GM19397 (cell line): ENCODE data around the gene ZSCAN9.

ENCODE experiments used
- ATAC-seq: cut with Tn5 transposase; IDR thresholded peaks from one replicate; pipeline ENCODE4 v1.9.1; 2021; ENCODE audit warnings: mild to moderate bottlenecking, moderate library complexity; ENCODE audit not compliant: unreplicated experiment

The ZSCAN9 gene

DNA sequence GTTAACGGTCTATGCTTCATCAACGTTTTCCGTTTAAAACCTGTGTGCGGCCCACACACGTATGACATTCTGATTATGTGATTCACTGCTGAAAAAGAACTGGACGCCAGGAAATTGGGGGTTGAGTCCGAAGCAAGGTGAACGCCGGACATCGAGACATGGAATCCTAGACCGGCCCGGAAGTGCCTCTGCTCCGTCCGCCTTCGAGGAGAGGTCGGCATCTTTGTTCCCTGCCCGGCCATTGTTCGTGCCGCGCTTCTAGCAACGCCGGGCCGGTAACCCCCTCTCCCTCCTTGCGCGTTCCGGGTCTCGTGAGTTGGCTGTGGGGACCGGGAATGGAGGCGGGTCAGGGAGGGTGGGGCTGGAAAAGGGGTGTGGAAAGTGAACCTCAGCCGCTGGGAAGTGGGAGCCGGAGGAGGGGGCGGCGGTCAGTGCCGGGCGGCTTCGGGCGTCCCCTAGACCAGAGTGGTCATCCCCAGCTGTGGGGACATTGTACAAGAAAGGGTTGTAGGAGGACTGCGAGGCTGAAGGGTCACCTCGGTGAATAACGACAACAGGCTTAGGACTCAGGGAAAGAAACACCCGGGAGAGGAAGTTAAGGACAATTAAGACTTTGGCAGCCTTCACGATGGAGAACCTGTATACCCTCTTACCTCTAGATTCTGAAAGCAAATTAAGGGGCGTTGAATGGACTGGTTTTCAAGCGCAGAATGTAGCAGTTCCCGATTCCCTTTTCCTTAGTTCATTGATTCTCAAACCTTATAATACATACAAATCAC lies at the start of gene ZSCAN9:
TSS of gene ZSCAN9 (plus strand) at position 220 of the 779 bp plus-strand sequence. CDS start 1,810 bp downstream, outside the sequence.
- peak; percentile 89 for ATAC-seq

DNA sequence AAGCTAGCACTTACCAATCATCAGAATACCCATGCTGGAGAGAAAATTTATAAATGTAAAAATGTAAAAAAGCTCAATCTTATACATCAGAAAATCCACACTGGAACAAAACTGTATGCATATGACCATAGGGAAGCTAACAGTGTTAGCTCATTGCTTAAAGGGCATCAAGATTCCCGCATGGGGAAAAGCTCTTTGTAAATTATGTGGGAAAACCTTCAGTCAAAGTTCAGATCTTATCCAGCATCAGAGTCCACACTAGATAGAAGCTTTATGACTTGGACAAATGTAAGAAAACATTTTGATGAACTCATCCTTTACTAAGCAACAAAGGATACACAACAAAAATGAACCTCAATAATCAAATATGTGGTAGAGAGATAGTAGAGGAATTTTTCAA lies 48.7 kb upstream of the ZSCAN9 start:
- no peak for ATAC-seq

DNA sequence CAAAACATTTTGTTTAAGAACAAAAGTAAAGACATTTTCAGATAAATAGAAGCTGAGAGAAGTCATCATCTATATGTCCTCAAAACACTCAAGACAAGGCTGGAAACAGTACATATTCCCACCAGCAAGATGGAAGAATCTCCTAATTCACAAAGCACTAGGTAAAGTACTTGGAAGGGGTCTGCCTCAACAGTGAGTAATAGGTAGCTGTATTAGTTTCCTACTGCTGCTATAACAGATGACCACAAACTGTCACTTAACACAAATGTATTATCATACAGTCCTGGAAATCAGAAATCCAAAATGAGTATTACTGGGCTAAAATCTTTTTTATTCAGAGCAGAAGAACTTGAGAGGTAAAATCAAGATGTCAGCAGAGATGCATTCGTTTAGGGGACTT lies 42.8 kb upstream of the ZSCAN9 start:
- no peak for ATAC-seq

DNA sequence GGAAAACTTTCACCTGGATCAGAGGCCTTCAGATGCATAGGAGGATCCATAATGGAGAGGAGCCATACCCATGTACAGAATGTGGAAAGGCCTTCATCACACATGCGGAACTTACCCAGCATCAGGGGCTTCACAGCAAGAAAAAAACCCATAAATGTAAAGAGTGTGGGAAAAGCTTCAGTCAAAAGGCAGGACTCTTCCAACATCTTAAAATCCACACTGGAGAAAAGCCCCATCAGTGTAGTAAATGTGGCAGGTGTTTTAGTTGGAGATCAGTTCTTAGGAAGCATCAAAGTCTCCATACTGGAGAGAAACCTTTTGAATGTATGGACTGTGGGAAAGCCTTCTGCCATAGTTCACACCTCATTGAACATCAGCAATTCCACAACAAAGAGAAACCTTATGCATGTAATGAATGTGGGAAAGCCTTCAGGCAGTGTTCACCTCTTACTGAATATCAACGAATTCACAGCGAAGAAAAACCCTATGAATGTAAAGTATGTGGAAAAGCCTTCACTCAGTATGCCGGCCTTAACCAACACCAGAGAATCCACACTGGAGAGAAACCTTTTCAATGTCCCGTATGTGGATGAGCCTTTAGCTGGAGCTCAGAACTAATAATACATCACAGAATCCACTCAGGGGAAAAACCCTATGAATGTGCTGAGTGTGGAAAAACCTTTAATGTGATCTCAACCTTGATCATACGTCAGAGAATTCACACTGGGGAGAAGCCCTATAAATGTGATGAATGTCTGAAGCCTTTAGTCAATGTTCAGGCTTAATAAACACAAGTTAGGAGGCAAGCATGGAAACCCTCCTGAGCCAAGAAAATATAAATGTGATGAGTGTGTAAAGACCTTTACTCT lies 36.7 kb upstream of the ZSCAN9 start:
- no peak for ATAC-seq

DNA sequence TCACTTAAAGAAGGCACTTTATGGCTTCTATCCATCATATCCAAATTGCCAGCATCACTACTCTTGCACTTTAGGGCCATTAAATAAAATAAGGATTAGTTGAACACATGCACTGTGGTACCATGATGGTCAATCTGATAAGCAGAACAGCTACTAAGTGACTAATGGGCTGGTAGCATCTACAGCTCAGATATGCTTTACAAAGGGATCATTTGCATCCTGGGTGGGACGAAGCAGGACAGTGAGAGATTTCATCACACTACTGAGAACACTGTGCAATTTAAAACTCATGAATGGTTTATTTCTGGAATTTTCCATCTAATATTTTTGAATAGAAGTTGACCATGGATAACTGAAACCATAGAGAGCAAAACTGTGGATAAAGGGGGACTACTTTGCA lies 25.1 kb upstream of the ZSCAN9 start:
- no peak for ATAC-seq

DNA sequence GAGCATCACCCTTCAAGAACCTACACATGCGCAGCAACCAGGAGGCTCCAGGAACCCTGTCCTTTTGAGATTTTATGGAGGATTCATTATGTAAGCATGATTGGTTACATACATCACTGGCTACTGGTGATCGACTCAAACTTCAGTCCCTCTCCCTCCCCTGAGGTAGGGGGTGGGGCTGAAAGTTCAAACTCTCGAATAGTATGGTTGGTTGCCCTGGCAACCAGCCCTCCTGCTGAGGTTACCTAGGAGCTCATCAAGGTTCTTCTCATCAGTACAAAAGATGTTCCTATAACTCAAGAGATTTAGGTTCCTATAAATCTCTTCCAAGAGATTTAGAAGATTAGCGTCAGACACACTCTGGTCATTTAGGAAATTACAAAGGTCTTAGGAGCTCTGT lies 21.9 kb upstream of the ZSCAN9 start:
- ATAC-seq: no peak

DNA sequence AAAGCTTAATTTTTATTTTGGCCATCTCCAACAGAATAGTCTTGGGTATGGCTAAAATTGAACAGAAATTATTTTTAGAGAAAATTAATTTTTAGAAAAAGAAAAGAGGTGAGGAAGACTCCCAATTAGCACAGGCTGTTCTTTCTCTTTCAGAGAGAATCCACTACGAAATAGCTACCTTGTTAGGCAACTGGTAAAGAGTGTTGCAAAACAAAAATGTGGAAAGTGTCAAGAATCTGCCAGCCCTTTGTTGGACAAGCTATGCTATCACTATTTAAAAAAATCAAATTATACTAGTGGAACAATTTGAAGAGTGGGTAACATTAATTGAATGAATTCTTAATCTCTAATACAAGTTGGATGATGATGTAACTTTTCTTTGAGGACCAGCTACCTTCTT lies 19.2 kb upstream of the ZSCAN9 start:
- no peak for ATAC-seq

DNA sequence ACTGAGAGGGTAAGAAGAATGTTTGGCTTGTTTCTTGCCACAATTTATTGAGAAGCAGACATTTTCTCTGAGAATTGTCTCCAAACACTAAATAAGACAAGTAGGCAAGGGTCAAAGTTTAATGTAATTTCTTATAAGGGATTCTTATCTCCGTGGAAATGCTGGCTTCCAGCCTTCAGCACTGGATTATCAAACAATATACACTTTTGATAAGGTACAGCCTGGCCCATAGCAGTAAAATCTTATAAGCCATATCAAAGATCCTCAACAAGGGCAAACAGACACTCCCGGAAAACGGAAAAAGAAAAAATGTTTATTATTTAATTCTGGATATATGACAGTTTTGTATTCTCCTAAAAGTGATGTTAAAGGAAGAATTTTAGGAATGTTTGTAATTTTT lies 18.5 kb upstream of the ZSCAN9 start:
- no peak for ATAC-seq

DNA sequence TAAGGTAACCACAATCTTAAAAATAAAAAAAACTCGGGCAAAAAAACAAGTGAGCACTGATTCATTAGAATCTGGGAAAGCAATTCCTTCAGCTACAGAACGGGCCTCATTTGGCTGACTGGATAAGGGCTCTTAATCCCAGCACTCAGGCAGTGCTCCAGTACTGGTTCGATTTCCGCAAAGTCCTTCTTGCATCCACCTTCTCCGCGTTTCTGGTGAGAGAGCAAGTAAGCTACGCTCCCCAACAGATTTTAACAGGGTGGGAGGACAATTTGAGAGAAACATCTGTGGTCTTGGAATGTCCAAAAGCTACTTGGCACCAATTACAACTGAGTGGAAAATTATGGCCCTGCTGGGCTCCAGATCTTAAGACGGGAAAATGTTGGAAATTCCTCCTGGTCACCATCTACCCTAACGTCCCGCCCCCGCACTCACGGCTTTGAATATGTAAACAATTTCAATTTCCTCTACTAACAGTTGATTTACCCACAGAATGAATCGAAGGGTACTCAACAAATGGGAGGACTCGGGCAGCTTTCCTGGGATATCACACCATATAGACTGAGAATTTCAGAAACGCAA lies 18.1 kb upstream of the ZSCAN9 start:
- no peak for ATAC-seq

DNA sequence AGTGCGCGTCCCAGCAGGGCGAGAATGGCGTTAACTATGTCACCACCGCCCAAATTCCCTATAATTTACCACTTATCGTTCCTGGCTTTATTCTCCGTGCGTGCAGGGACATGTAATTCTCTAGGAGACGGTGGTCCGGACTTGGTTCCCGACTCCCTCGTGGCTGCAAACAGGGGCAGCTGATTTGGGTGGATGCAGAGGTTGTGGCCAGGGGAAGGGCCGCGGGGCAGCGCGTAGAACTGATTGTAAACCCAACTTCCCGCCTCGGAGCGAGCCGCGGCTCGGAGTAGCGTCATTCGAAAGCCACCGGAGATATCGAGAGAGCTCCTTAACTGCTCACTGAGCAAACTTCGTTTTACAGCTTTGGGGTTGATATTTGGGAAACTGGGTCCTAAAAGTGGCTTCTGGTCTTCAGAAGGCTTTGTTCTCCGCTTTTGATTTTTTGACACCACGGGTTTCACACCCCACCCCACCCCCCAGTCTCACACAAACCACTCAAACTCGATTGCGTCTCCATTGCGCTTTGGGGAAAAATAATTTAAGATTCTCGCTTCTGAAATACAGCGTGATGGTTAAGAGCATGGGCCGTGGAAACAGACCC lies 17.5 kb upstream of the ZSCAN9 start:
- ATAC-seq: no peak

DNA sequence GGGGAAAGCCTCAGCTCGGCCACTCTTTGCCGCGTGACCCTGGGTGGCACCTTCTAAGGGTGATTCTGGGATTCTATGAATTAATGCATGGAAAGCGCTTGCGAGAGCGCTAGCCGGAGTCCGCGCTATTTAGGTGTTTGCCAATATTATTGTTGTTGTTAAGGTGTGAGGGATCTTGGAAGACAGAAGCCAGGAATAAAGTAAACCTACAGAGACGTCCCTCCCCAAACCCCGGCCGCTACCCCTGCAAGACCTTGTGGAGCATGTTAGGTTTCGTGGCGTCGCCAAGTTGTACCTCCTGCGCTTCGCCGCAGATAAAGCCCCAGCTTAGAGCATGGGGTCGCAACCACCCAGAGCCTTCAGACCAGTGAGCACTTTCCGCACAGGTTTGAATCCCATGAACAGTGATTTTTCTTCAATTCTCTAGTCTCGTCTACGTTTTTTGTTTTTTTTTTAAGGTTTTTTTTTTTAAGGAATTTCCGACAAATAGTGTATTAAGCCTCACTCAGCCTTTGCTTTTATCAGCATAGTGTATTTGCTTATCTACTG lies 16.9 kb upstream of the ZSCAN9 start:
- no peak for ATAC-seq

DNA sequence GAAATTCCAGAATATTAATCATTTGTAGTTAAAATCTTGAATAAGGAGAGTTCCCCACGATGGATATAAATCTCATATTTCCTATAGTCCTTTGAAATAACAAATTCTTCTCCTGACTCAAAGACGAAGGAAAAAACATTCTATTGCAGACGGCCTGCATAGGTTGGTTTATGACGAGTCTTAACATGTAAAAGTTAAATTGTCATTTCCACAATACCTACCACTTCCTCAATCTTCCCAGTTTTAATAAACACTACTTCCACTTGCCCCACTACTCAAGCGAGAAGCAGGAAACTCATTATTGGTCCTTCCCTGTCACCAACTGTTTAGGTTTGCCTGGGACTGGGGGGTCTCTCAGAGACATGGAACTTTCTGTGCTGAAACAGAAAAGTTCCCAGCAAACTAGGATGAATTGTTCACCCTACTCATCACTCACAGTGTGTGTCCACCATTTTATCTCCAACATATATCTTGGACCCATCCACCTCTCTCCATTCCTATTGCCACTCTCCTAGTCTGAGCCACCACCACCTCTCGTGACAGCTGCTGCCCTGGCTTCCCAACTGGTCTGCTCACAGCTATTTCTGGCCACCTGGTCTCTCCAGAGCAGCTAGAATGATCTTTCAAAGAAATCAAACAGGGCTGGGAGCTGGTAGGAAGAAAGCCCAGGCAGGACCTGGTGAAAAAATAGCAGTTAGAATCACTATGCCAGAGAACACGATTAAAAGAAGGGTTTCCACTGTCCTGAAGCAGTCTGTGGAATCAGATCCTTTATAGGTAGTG lies 15.1 kb upstream of the ZSCAN9 start:
- ATAC-seq: no peak

DNA sequence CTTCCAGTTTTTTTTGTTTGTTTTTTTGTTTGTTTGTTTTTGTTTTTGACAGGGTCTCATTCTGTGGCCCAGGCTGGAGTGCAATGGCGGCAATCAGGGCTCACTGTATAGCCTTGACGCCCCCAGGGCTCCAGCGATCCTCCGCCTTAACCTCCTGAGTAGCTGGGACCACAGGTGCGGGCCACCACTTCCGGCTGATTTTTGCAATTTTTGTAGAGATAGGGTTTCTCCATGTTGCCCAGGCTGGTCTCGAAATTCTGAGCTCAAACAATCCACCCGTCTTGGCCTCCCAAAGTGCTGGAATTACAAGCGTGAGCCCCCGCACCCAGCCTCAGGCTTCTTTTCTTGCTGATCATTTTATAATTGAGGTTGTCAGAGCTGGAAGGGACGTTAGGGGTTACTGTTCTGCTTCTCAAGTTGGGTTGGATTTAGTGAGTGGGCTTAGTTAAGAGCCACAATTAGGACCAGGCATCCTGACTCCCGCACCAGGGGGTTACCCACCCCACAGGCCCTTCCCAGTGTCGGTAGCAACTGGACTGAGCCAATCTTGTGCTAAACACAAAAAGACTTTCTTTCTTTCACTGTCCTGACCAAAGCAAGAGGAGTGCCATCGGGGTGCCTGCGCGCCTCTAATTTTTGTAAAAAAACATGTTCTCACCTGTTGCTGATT lies 13.1 kb upstream of the ZSCAN9 start:
- ATAC-seq: no peak

DNA sequence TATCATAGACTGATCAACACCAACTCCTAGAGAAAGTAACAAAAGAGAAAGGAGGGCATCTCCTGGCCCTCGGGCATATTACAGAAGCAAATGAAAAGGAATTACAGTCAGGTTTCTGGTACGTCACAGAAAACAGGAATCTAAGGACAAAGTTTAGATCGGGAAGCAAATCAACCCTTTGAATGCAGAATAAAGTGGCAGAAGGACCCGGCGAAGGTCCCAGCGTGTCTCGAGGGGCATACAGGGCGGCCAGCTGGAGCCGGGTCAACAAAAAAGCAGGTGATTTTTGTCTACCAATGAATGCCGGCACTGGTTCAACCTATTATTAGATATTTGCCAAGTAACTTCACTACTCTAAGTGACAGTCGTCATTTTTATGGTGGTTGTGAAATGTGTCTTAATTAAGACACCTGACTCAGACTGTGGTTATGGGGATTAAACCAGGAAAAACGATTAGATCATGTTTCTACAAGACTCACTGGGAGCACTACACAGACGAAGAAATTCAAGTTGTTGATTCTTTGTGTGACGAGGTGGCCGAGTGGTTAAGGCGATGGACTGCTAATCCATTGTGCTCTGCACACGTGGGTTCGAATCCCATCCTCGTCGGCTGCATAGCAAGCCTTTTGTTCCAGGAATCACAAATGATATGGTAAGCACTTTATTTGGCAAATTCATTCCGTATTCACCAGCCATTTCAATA lies 12.4 kb upstream of the ZSCAN9 start:
- no peak for ATAC-seq

DNA sequence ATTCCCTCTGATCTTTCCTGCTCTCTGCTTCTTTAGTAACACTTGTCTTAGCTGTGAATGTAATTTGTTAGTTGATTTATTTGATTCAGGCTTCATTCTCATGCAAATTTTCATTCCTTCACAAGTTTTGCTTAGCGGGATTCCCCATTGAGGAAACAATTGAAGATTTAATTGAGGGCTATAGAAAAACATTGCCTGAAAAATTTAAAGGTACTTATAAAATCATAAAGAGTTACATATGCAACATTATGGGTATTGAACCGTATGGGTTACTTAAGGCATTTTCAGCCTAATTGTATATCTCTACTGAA lies 11.9 kb upstream of the ZSCAN9 start:
- no peak for ATAC-seq

DNA sequence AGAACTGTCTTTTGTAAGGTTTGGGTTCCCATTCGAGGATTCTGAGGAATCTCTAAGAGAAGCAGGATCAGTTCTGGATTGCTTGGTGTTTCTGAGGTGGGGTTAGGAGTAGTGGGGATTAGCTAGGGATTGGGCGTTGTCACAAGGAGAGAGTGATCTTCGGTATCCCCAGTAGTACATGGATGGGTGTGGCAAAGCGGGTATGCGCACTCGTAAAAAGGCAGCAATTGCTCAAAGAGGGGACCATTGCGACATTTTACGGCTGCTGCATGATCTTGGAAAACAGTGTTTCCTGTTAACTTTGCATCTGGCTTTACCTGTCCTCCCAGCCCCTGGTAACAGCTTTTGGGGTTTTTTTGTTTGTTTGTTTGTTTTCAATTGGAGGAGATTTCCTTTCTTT lies 9.7 kb upstream of the ZSCAN9 start:
- ATAC-seq: no peak

DNA sequence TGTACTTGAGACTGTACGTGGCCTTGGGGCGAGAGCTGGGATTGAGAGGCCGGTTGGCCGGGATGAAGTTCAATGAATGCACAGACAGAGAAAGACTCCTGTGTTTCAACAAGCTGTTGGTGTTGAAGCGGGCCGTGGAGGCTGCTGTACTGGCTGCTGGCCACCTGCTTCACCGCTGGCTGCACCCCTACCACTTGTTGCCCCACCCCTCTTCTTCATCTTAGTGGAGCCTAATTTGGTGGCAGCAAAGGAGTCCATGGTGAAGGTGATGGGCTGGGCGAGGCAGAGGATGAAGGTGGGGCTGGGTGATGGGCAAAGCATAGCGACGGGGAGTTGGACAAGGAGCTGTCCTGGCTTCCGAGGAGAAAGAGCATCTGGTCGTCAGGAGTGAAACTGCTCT lies 7.2 kb upstream of the ZSCAN9 start:
- no peak for ATAC-seq

DNA sequence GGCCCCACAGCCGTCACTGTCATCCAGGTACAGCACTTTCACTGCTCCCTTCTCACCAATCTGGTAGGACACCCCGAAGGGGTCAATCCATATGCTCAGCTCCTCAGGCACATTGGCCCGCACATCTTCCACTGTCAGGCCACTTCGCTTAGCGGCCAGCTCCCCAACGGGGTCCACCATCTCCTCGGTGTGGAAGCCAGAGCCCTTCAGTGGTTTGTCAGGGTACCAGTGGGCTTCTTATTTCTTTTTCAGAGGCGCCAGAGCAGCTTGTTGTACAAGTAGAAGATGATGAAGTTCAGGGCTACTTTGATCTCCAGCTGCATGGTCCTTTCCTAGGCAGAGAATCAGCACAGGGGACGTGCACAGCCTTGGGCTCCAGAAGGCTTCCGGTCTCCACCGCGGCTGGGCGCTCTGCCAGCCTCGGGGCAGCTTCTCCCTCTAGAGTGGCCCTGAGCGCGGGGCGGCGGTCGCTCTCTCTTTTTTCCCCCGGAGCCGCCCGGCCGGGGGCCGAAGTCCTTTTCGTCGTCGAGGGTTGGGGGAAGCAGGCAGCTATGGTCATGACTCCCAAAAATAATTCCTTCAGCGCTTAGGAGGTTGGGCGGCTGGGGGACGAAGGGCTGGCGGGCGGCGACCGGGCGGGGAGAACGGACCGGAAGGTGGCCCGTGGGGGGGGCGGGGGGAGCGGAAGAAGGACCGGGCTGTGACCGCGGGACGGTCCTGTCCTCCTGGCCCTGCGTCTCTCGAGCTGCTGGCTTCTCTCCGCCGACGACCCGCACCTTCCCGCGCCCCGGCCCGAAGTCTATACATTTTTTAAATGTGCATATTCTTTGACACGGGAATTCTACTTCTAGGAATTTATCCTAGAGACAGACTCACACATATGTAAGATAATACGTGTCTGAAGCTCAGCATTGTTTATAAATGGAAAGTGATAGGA lies 6.5 kb upstream of the ZSCAN9 start:
- peak; percentile 64 for ATAC-seq
